Omental fat pad (tissue), 4 donors: ENCODE results near the gene MFN1. TPM values are rescaled to one million over a fixed set of nuclear protein-coding genes. Genes with fewer than 3 reads are reported as not detected.

Experiments used
- ATAC-seq: fragments of 150-250 bp; one replicate; pipeline ENCODE4 v1.9.1; 2016; ENCODE audit warnings: mild to moderate bottlenecking, moderate library complexity; ENCODE audit not compliant: low FRiP score
- DNase-seq: peaks from one replicate; pipeline ENCODE4 v3.0.0-alpha.2; 2019; ENCODE audit warnings: low spot score
- CTCF ChIP-seq, 3 donors: fragments of 450-650 bp; IDR thresholded peaks; one replicate each; pipeline ENCODE4 v1.5.1; 2016 to 2017; ENCODE audit warnings: antibody characterized with exemption in 3 of 3, mild to moderate bottlenecking in 3 of 3, moderate library complexity in 2 of 3
- total RNA-seq, 4 donors: library from RNA; depleted of rRNA; stranded (reverse); fragments of >200 nt; gene quantifications; one replicate each; pipeline ENCODE4 v1.1.0, GENCODE V29; 2016

Gene MFN1
- total RNA-seq, 4 donors from 2014 or later: 27.3 to 39.6 (median 39.0) TPM

- no peak for TF ChIP-seq CTCF (IDR thresholded peaks at IDR 0.05)
- ATAC-seq: no peak
- no peak for DNase-seq
Observed at GRCh38 chr3:179376474-179376873, 29.0 kb downstream of the MFN1 start.

GRCh38 chr3:179391906-179392305, 44.4 kb downstream of the MFN1 start:
- TF ChIP-seq CTCF (IDR thresholded peaks at IDR 0.05): no peak
- ATAC-seq (no peak), DNase-seq (no peak)

GRCh38 chr3:179398574-179399231, 51.2 kb downstream of the MFN1 start:
- no peak for TF ChIP-seq CTCF (IDR thresholded peaks at IDR 0.05)
- ATAC-seq (no peak), DNase-seq (no peak)

- DNase-seq (no peak), ATAC-seq (no peak)
- TF ChIP-seq CTCF (IDR thresholded peaks at IDR 0.05): no peak
Observed at GRCh38 chr3:179401561-179401960, 54.1 kb downstream of the MFN1 start.

- no peak for ATAC-seq
- no peak for DNase-seq
- TF ChIP-seq CTCF (IDR thresholded peaks at IDR 0.05): no peak
Observed at GRCh38 chr3:179402963-179403362, 55.5 kb downstream of the MFN1 start.

- TF ChIP-seq CTCF (IDR thresholded peaks at IDR 0.05): no peak
- ATAC-seq (no peak), DNase-seq (no peak)
Observed at GRCh38 chr3:179404307-179404706, 56.8 kb downstream of the MFN1 start.

GRCh38 chr3:179410331-179410730, 62.8 kb downstream of the MFN1 start:
- no peak for TF ChIP-seq CTCF (IDR thresholded peaks at IDR 0.05)
- no peak for DNase-seq
- ATAC-seq: no peak
